MCF 10A (cell line): ENCODE measurements around the gene GCSAM. TPM values are rescaled to one million over a fixed set of nuclear protein-coding genes. Genes with fewer than 3 reads are reported as not detected.

ENCODE experiments used
- BruUV-seq: library from RNA; stranded (reverse); fragments of 400-500 nt; replicated peaks from 2 replicates; lab custom pipeline; 2021; lab: Mats Ljungman, UMichigan
- CTCF ChIA-PET: fragments of 300-600 bp; sonication (Branson Sonifier 250); formaldehyde crosslinking; extraction: SDS; loops from one replicate; lab custom pipeline; 2021; ENCODE audit warnings: antibody characterized with exemption, inconsistent platforms; lab: Yijun Ruan, JAX
- POLR2A ChIA-PET: fragments of 300-600, 350-650 bp; sonication (Branson Sonifier 250); formaldehyde crosslinking; extraction: SDS; loops from one replicate; lab custom pipeline; 2020; ENCODE audit warnings: antibody characterized with exemption, inconsistent platforms; lab: Yijun Ruan, JAX
- DNase-seq: peaks from one replicate; pipeline ENCODE4 v3.0.0-alpha.2; 2018; ENCODE audit not compliant: unreplicated experiment
- H3K27ac Mint-ChIP-seq: one replicate; pipeline ENCODE4 v1.8.0; 2022; ENCODE audit warnings: mild to moderate bottlenecking, low read depth, mixed read lengths; ENCODE audit not compliant: unreplicated experiment
- H3K27me3 Mint-ChIP-seq: one replicate; pipeline ENCODE4 v1.8.0; 2022; ENCODE audit warnings: mixed read lengths; ENCODE audit not compliant: insufficient read depth, unreplicated experiment
- H3K36me3 Mint-ChIP-seq: one replicate; pipeline ENCODE4 v1.8.0; 2022; ENCODE audit warnings: mild to moderate bottlenecking, moderate library complexity, mixed read lengths; ENCODE audit not compliant: insufficient read depth, unreplicated experiment
- H3K4me1 Mint-ChIP-seq: one replicate; pipeline ENCODE4 v1.8.0; 2022; ENCODE audit warnings: mixed read lengths; ENCODE audit not compliant: insufficient read depth, unreplicated experiment
- H3K4me3 Mint-ChIP-seq: one replicate; pipeline ENCODE4 v1.8.0; 2022; ENCODE audit warnings: mild to moderate bottlenecking, moderate library complexity, mixed read lengths; ENCODE audit not compliant: unreplicated experiment
- H3K9me3 Mint-ChIP-seq: one replicate; pipeline ENCODE4 v1.8.0; 2022; ENCODE audit warnings: mixed read lengths; ENCODE audit not compliant: unreplicated experiment
- intact Hi-C: fragments of 100-400 bp; cut with micrococcal nuclease; formaldehyde crosslinking; loops from 2 replicates; pipeline ENCODE4 v1.14.1; 2022
- total RNA-seq: library from RNA; stranded (reverse); gene quantifications from 2 replicates; pipeline ENCODE4 v1.2.3, GENCODE V29; 2022
- TF ChIP-seq, protein P1 (sequence below): fragments of 200-600 bp; IDR thresholded peaks from one replicate; pipeline ENCODE4 v1.8.0; 2022; ENCODE audit warnings: antibody characterized with exemption, mild to moderate bottlenecking; ENCODE audit not compliant: unreplicated experiment

Gene GCSAM
- total RNA-seq, 1 experiment from 2014 or later = 0.63 TPM

DNA sequence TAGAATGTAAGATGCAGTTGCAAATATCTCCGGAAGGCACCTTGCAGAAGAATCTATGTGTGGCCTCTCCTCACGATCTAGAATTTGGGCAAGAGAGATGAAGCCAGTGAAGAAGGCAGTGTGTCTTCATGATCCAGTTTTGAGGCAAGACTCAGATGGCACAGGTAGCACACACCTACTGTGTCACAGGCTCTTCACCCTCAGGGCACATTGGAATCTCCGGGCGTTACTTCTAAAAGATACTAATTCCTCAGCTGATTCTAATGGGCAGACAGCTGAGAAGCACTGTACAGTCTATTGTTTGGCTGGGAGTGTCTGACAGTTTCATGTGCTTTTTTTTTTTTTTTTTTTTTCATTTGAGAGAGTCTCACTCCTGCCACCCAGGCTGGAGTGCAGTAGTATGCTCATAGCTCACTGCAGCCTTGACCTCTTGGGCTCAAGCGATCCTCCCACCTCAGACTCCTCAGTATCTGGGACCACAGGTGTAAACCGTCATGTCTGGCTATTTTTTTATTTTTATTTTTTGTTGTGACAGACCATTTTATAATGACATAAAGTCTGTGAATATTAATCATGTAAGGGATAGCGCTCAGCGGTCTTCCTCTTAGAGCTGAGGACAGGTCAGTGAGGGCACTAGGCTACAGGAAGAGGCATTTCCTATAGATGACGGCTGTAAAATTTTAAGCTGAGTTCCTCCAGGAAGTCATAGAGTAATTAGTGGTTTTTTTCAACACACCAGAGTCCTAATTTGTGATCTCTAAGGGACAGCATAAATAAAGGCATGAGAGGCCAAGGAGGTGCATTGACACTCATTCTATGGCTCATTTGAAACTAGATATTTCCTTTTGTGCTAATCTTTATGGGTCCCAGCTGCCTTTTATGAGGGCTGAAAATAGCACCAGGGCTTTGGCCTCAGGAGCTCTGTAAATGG lies 42.8 kb downstream of the GCSAM start:
- H3K27ac Mint-ChIP-seq = no peak overlapping the region
- H3K4me3 Mint-ChIP-seq = no peak overlapping the region
- BruUV-seq = no TSS peak
- H3K4me1 Mint-ChIP-seq = peaks cover 31% of the 10 kb centered on the region
- TF ChIP-seq, protein P1, sequence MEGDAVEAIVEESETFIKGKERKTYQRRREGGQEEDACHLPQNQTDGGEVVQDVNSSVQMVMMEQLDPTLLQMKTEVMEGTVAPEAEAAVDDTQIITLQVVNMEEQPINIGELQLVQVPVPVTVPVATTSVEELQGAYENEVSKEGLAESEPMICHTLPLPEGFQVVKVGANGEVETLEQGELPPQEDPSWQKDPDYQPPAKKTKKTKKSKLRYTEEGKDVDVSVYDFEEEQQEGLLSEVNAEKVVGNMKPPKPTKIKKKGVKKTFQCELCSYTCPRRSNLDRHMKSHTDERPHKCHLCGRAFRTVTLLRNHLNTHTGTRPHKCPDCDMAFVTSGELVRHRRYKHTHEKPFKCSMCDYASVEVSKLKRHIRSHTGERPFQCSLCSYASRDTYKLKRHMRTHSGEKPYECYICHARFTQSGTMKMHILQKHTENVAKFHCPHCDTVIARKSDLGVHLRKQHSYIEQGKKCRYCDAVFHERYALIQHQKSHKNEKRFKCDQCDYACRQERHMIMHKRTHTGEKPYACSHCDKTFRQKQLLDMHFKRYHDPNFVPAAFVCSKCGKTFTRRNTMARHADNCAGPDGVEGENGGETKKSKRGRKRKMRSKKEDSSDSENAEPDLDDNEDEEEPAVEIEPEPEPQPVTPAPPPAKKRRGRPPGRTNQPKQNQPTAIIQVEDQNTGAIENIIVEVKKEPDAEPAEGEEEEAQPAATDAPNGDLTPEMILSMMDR = no peak
- intact Hi-C loops = no loop called here
- DNase-seq = no peak
- POLR2A ChIA-PET = no interaction called here
- CTCF ChIA-PET = interaction anchor here (0.6 to 1.2 kb wide), 4 partner anchors 47 to 399 kb away, joined by 3 to 6 read pairs (median 4); no protein-coding TSS in a partner anchor
- no peaks in the 10 kb centered on the region for H3K27me3 Mint-ChIP-seq
- peaks cover 23% of the 10 kb centered on the region for H3K36me3 Mint-ChIP-seq
- no peaks in the 10 kb centered on the region for H3K9me3 Mint-ChIP-seq

DNA sequence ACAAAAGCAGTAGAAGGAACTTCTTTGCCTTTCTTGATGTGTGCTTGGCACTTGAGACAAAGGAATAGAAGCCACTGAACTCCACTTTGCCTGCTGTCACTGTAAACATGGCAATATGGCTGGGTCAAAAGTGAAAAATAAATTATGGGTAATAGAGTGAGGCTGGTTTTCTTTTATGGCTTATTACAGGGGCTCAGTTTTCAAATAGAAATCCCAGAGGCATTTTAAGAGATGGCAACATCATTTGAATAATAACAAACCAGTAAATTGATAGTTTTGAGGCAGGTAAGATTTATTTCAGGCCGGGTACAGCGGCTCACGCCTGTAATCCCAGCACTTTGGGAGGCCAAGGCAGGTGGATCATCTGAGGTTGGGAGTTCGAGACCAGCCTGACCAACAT lies 44.1 kb downstream of the GCSAM start:
- TF ChIP-seq, protein P1 = no peak
- no TSS peak for BruUV-seq
- POLR2A ChIA-PET = interaction anchor here (1.1 to 2.0 kb wide), 3 partner anchors 7 to 473 kb away, joined by 3 to 10 read pairs (median 3); partner anchors contain the start of genes ATG3 and SLC35A5
- Mint-ChIP-seq H3K27ac (no peak overlapping the region), H3K9me3 (no peaks in the 10 kb centered on the region), H3K27me3 (no peaks in the 10 kb centered on the region), H3K4me1 (peaks cover 34% of the 10 kb centered on the region), H3K36me3 (peaks cover 21% of the 10 kb centered on the region), H3K4me3 (no peak overlapping the region)
- CTCF ChIA-PET = interaction anchor here (1.0 kb wide), 1 partner anchor 224 kb away, joined by 6 read pairs; no protein-coding TSS in a partner anchor
- no peak for DNase-seq
- intact Hi-C loops = no loop called here

DNA sequence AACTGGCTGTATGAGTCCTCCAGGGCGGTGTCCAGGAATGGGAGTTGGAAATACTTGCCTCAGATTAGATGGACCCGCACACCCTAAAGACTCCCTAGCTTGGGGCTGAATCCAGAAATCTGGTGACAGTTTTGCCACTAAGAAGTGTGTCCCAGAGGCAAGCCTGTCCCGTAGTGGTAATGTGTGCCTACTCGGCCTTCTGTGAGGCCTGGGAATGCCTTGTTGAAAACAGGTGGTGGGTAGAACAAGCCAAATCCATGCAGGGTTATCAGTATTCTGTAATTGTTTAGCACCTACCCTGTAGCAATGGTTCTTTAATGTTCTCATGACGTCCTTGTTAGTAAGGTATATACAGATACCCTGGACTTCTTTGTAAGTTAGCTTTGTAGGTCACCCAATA lies 45.3 kb downstream of the GCSAM start:
- Mint-ChIP-seq H3K27ac (peak overlapping the region; percentile 96), H3K4me3 (peak overlapping the region; percentile 90), H3K27me3 (no peaks in the 10 kb centered on the region), H3K9me3 (no peaks in the 10 kb centered on the region), H3K4me1 (peaks cover 29% of the 10 kb centered on the region), H3K36me3 (peaks cover 21% of the 10 kb centered on the region)
- POLR2A ChIA-PET = interaction anchor here (0.5 to 2.0 kb wide), 10 partner anchors 9 to 238 kb away, joined by 3 to 11 read pairs (median 4); partner anchors contain the start of gene ABHD10
- no peak for DNase-seq
- CTCF ChIA-PET = interaction anchor here (0.7 to 1.6 kb wide), 2 partner anchors 44 to 99 kb away, joined by 4 to 6 read pairs; no protein-coding TSS in a partner anchor
- TF ChIP-seq, protein P1 = no peak
- intact Hi-C loops = loop anchor here (2.0 kb wide), 2 partner anchors 45 to 75 kb away; no protein-coding TSS in a partner anchor
- no TSS peak for BruUV-seq
